H1 (cell line): ENCODE measurements around the gene NMT2. TPM values are rescaled to one million over a fixed set of nuclear protein-coding genes. Genes with fewer than 3 reads are reported as not detected.

Experiments
- CTCF ChIA-PET: fragments of 300-600 bp; sonication (Branson Sonifier 250); formaldehyde crosslinking; loops from one replicate; lab custom pipeline; 2021; ENCODE audit not compliant: partially characterized antibody; lab: Charles Lee
- POLR2A ChIA-PET: fragments of 300-600 bp; sonication (Branson Sonifier 250); formaldehyde crosslinking; loops from one replicate; lab custom pipeline; 2021; ENCODE audit warnings: inconsistent platforms; ENCODE audit not compliant: partially characterized antibody; lab: Charles Lee
- DNase-seq, 2 experiments: peaks; one replicate each; pipeline versions ENCODE4 v3.0.0 to v3.0.0-alpha.2; 2010 to 2022; ENCODE audit warnings: low spot score in 2 of 2, low read depth in 1 of 2, mixed read lengths in 1 of 2
- FAIRE-seq: peaks from 2 replicates; lab custom pipeline; 2011; peaks lifted over from hg19 to GRCh38; lab: Jason Lieb, UNC
- H2AFZ ChIP-seq: 2 replicates; pipeline ENCODE4 v1.8.1; 2012; ENCODE audit warnings: low read length, inconsistent platforms
- H2AK5ac ChIP-seq: 2 replicates; pipeline ENCODE4 v1.6.1; 2013; ENCODE audit warnings: low read depth, low read length
- H2BK120ac ChIP-seq: replicated peaks from 2 replicates; pipeline ENCODE3; 2013; ENCODE audit warnings: low read depth, low read length, inconsistent platforms
- H2BK12ac ChIP-seq: 2 replicates; pipeline ENCODE4 v1.6.1; 2013; ENCODE audit warnings: low read depth, low read length
- H2BK15ac ChIP-seq: 2 replicates; pipeline ENCODE4 v1.6.1; 2013; ENCODE audit warnings: low read length
- H2BK20ac ChIP-seq: 2 replicates; pipeline ENCODE4 v1.6.1; 2013; ENCODE audit warnings: low read length
- H2BK5ac ChIP-seq: 2 replicates; pipeline ENCODE4 v1.6.1; 2013; ENCODE audit warnings: low read depth, low read length
- H3K14ac ChIP-seq: 2 replicates; pipeline ENCODE4 v1.6.1; 2013; ENCODE audit warnings: inconsistent platforms; ENCODE audit not compliant: insufficient read length
- H3K18ac ChIP-seq: 2 replicates; pipeline ENCODE4 v1.6.1; 2013; ENCODE audit warnings: low read length; ENCODE audit errors: extremely low read depth
- H3K23ac ChIP-seq: 2 replicates; pipeline ENCODE4 v1.6.1; 2013; ENCODE audit warnings: inconsistent platforms; ENCODE audit not compliant: insufficient read length
- H3K23me2 ChIP-seq: 2 replicates; pipeline ENCODE4 v1.6.1; 2013; ENCODE audit warnings: low read depth, low read length
- H3K27ac ChIP-seq: 2 replicates; pipeline ENCODE4 v1.6.1; 2011; ENCODE audit warnings: low read depth, low read length, inconsistent platforms
- H3K27me3 ChIP-seq, 4 experiments: replicated peaks in 1 of 4; 1 replicate in 1 of 4; 2 replicates in 3 of 4; pipeline versions ENCODE4 v1.6.1 to v1.8.1; 2011 to 2013; ENCODE audit warnings: low read length in 3 of 4, mild to moderate bottlenecking in 3 of 4, inconsistent platforms in 2 of 4, mixed read lengths in 2 of 4, moderate library complexity in 1 of 4; ENCODE audit not compliant: control insufficient read depth in 3 of 4, insufficient read depth in 3 of 4; ENCODE audit errors: extremely low read depth in 1 of 4
- H3K36me3 ChIP-seq, 4 experiments: 2 replicates each; pipeline versions ENCODE4 v1.6.1 to v1.8.1; 2011 to 2013; ENCODE audit warnings: mild to moderate bottlenecking in 4 of 4, low read length in 3 of 4, moderate library complexity in 2 of 4, control low read depth in 1 of 4, inconsistent platforms in 1 of 4; ENCODE audit not compliant: insufficient read depth in 4 of 4, control insufficient read depth in 2 of 4
- H3K4ac ChIP-seq: replicated peaks from 2 replicates; pipeline ENCODE3; 2013; ENCODE audit warnings: low read length, low read depth, mixed read lengths, inconsistent platforms; ENCODE audit not compliant: insufficient read length
- H3K4me1 ChIP-seq, 4 experiments: replicated peaks in 1 of 4; 1 replicate in 1 of 4; 2 replicates in 3 of 4; pipeline versions ENCODE4 v1.6.1 to v1.8.1; 2011 to 2013; ENCODE audit warnings: low read length in 3 of 4, inconsistent platforms in 2 of 4, mixed read lengths in 1 of 4; ENCODE audit not compliant: insufficient read depth in 4 of 4, control insufficient read depth in 3 of 4
- H3K4me2 ChIP-seq, 2 experiments: 2 replicates each; pipeline versions ENCODE4 v1.6.1 to v1.8.1; 2011 to 2013; ENCODE audit warnings: low read depth in 2 of 2, low read length in 2 of 2, control low read depth in 1 of 2, inconsistent platforms in 1 of 2, mild to moderate bottlenecking in 1 of 2; ENCODE audit not compliant: insufficient read depth in 1 of 2
- H3K4me3 ChIP-seq, 4 experiments: fragments of 200-600, 300-600 bp in 1 of 4; sonication (generic), shearing (Covaris generic), sonication (Bioruptor Twin) in 1 of 4; 2 replicates each; pipeline versions ENCODE4 v1.5.1 to v1.8.1; 2011 to 2016; ENCODE audit warnings: low read length in 4 of 4, low read depth in 3 of 4, control low read depth in 2 of 4, inconsistent platforms in 2 of 4, mild to moderate bottlenecking in 2 of 4, mixed read lengths in 1 of 4, moderate library complexity in 1 of 4; ENCODE audit not compliant: insufficient read depth in 2 of 4; ENCODE audit errors: extremely low read depth in 1 of 4
- H3K56ac ChIP-seq: replicated peaks from 2 replicates; pipeline ENCODE3; 2013; ENCODE audit warnings: low read depth, mild to moderate bottlenecking, mixed read lengths, low read length, inconsistent platforms; ENCODE audit not compliant: insufficient read length
- H3K79me1 ChIP-seq: 2 replicates; pipeline ENCODE4 v1.6.1; 2013; ENCODE audit warnings: low read depth, low read length, control low read depth
- H3K79me2 ChIP-seq, 2 experiments: 2 replicates each; pipeline versions ENCODE4 v1.6.1 to v1.8.1; 2012 to 2013; ENCODE audit warnings: low read length in 2 of 2, mild to moderate bottlenecking in 2 of 2, inconsistent platforms in 1 of 2; ENCODE audit not compliant: insufficient read depth in 2 of 2, control insufficient read depth in 1 of 2
- H3K9ac ChIP-seq, 4 experiments: replicated peaks in 1 of 4; 1 replicate in 1 of 4; 2 replicates in 3 of 4; pipeline versions ENCODE4 v1.6.1 to v1.8.1; 2011 to 2013; ENCODE audit warnings: low read depth in 3 of 4, low read length in 3 of 4, control low read depth in 2 of 4, mild to moderate bottlenecking in 2 of 4, moderate library complexity in 2 of 4, inconsistent platforms in 1 of 4; ENCODE audit errors: extremely low read depth in 1 of 4
- H3K9me3 ChIP-seq, 2 experiments: 2 replicates each; pipeline versions ENCODE4 v1.6.1 to v1.8.1; 2012 to 2013; ENCODE audit warnings: mild to moderate bottlenecking in 2 of 2, moderate library complexity in 2 of 2, control low read depth in 1 of 2, inconsistent platforms in 1 of 2, low read depth in 1 of 2, low read length in 1 of 2, mixed read lengths in 1 of 2; ENCODE audit not compliant: insufficient read depth in 2 of 2
- H4K20me1 ChIP-seq, 2 experiments: replicated peaks in 1 of 2; 2 replicates each; pipeline versions ENCODE3 to v1.8.1; 2011 to 2013; ENCODE audit warnings: inconsistent platforms in 2 of 2, low read length in 2 of 2, mild to moderate bottlenecking in 1 of 2; ENCODE audit not compliant: insufficient read depth in 2 of 2, control insufficient read depth in 1 of 2
- H4K5ac ChIP-seq: 2 replicates; pipeline ENCODE4 v1.6.1; 2013; ENCODE audit warnings: low read length, low read depth, mixed read lengths, inconsistent platforms; ENCODE audit not compliant: insufficient read length
- H4K8ac ChIP-seq: 2 replicates; pipeline ENCODE4 v1.8.0; 2013; ENCODE audit warnings: mild to moderate bottlenecking, moderate library complexity, low read length, inconsistent platforms; ENCODE audit not compliant: insufficient read depth; ENCODE audit errors: extremely low read depth
- H4K91ac ChIP-seq: replicated peaks from 2 replicates; pipeline ENCODE3; 2013; ENCODE audit warnings: low read length, mixed read lengths, inconsistent platforms; ENCODE audit not compliant: insufficient read length
- CTBP2 ChIP-seq: IDR thresholded peaks from 2 replicates; pipeline ENCODE4 v1.7.0; 2011; ENCODE audit warnings: borderline replicate concordance, mild to moderate bottlenecking, moderate library complexity, mixed read lengths, low read length; ENCODE audit not compliant: insufficient read depth, insufficient read length
- GABPA ChIP-seq: IDR thresholded peaks from 2 replicates; pipeline ENCODE4 v1.6.1; 2011; ENCODE audit warnings: mild to moderate bottlenecking, low read length, moderate library complexity, borderline replicate concordance; ENCODE audit not compliant: insufficient read depth
- HDAC2 ChIP-seq, 2 experiments: fragments of 300-600 bp in 1 of 2; sonication (generic) in 1 of 2; IDR thresholded peaks; 2 replicates each; pipeline ENCODE4 v1.6.1; 2011 to 2012; ENCODE audit warnings: low read depth in 2 of 2, low read length in 2 of 2, mild to moderate bottlenecking in 2 of 2, moderate library complexity in 2 of 2, borderline replicate concordance in 1 of 2, inconsistent platforms in 1 of 2
- TAF7 ChIP-seq: optimal IDR thresholded peaks from 2 replicates; pipeline ENCODE3; 2011; ENCODE audit warnings: low read depth, mild to moderate bottlenecking, inconsistent platforms, low read length, moderate library complexity, borderline replicate concordance
- WGBS, 2 experiments: shearing (Covaris generic) in 1 of 2; methylation state at CpG; one replicate each; pipeline versions ENCODE4 v1.1.6 to v1.1.7; 2013 to 2015; ENCODE audit warnings: low lambda C conversion rate in 2 of 2, mixed read lengths in 2 of 2, inconsistent platforms in 1 of 2, low coverage in 1 of 2, missing lambda C conversion rate in 1 of 2; ENCODE audit not compliant: insufficient replicate concordance in 2 of 2, insufficient coverage in 1 of 2, insufficient read length in 1 of 2; ENCODE audit errors: extremely low coverage in 1 of 2, missing lambda C conversion rate in 1 of 2; 5-methylcytosine and 5-hydroxymethylcytosine counted together
- polyA plus RNA-seq, 7 experiments: library from polyadenylated mRNA; depleted of rRNA in 3 of 7; stranded (reverse) in 5 of 7; unstranded in 2 of 7; fragments of >200 nt in 5 of 7; fragments of 200-250 nt in 2 of 7; gene quantifications; 1 replicate in 5 of 7; 2 replicates in 1 of 7; 4 replicates in 1 of 7; pipeline versions ENCODE4 v1.2.1 to v1.2.3, GENCODE V29; 2011 to 2013; ENCODE audit warnings: missing spikeins in 2 of 7, mixed read lengths in 2 of 7
- total RNA-seq: library from RNA; stranded (reverse); fragmentation: NEBNext Ultra II Directional; extraction: Animal tissue kit (Norgen Biotek cat#: 25700); gene quantifications from 2 replicates; pipeline ENCODE4 v1.2.1, GENCODE V29; 2021
- TF ChIP-seq, protein P1 (sequence below): IDR thresholded peaks from 2 replicates; pipeline ENCODE4 v1.6.1; 2012; ENCODE audit warnings: low read length, inconsistent platforms

The NMT2 gene
- total and polyA plus RNA-seq, 2 of the 8 experiments (the other 6 are each of a cell fraction or from before 2014, with no cell fraction given): 4.4 to 15.4 TPM

GRCh38 chr10:15176269-15176668 lies 7.8 kb upstream of the NMT2 start:
- H3K14ac ChIP-seq: no peak overlapping the region
- H4K5ac ChIP-seq: no peak overlapping the region
- H3K79me1 ChIP-seq: no peaks in the 10 kb centered on the region
- H3K23ac ChIP-seq: no peak overlapping the region
- H3K23me2 ChIP-seq: no peaks in the 10 kb centered on the region
- no peak overlapping the region for H3K56ac ChIP-seq
- peak overlapping the region; percentile 44; the same call in 1 of the 2 replicates for H2AFZ ChIP-seq
- no peaks in the 10 kb centered on the region for H3K9me3 ChIP-seq
- ChIA-PET POLR2A (no interaction called here), CTCF (interaction anchor here (0.6 kb wide), 1 partner anchor 290 kb away, joined by 3 read pairs; no protein-coding TSS in a partner anchor)
- WGBS, 2 experiments: 90% methylated on average over 3 of the region's 3 CpGs; no CpG with 5 or more reads in 1 of the 2 experiments
- no peak overlapping the region for H3K4ac ChIP-seq
- H3K27ac ChIP-seq: no peak overlapping the region
- TF ChIP-seq CTBP2: no peak
- TF ChIP-seq TAF7: no peak
- TF ChIP-seq GABPA: no peak
- TF ChIP-seq, protein P1, sequence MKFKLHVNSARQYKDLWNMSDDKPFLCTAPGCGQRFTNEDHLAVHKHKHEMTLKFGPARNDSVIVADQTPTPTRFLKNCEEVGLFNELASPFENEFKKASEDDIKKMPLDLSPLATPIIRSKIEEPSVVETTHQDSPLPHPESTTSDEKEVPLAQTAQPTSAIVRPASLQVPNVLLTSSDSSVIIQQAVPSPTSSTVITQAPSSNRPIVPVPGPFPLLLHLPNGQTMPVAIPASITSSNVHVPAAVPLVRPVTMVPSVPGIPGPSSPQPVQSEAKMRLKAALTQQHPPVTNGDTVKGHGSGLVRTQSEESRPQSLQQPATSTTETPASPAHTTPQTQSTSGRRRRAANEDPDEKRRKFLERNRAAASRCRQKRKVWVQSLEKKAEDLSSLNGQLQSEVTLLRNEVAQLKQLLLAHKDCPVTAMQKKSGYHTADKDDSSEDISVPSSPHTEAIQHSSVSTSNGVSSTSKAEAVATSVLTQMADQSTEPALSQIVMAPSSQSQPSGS: no peak
- TF ChIP-seq HDAC2 (IDR thresholded peaks at IDR 0.05; ENCODE audit: borderline replicate concordance in 1 of 2, low read depth in 2 of 2, low read length in 2 of 2): no peak
- no peak overlapping the region for H3K4me3 ChIP-seq
- no peaks in the 10 kb centered on the region for H4K20me1 ChIP-seq
- no peak overlapping the region for H2BK5ac ChIP-seq
- H3K36me3 ChIP-seq: no peaks in the 10 kb centered on the region
- H2BK120ac ChIP-seq: no peak overlapping the region
- H3K4me1 ChIP-seq: no peaks in the 10 kb centered on the region
- no peaks in the 10 kb centered on the region for H3K79me2 ChIP-seq
- no peak overlapping the region for H3K9ac ChIP-seq
- no peak for FAIRE-seq
- no peak overlapping the region for H2BK20ac ChIP-seq
- no peak for DNase-seq
- H3K27me3 ChIP-seq: no peaks in the 10 kb centered on the region
- H3K4me2 ChIP-seq: no peak overlapping the region
- no peak overlapping the region for H2BK12ac ChIP-seq
- H2BK15ac ChIP-seq: no peak overlapping the region
- H3K18ac ChIP-seq: no peak overlapping the region
- H4K91ac ChIP-seq: no peak overlapping the region
- H2AK5ac ChIP-seq: no peak overlapping the region
- H4K8ac ChIP-seq: no peak overlapping the region
